ENCODE measurements around the gene FGD5.

DNA sequence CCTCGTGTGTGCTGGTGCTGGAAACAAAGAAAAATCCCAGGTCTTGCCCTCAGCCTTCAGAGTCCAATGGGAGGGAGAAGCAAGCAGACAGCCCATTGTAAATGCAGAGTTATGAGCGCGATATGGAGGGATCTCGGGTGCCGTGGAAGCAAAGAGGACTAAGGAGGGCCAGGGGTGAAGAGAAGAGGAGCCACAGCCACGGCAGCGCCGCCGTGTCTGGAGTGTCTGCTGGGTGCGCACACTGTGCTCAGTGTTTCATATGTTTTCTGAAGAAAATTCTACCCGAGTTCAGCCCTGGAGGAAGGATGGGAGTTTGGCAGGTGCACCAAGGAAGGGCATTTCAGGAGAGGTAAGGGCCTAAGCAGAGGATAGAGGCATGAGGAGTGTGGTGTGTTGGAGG lies 92.9 kb downstream of the FGD5 start:
- TF ChIP-seq CTCF (IDR thresholded peaks at IDR 0.05) (no peak), POLR2AphosphoS5 (IDR thresholded peaks at IDR 0.05; ENCODE audit: insufficient read depth in 1 of 2, low read depth in 1 of 2) (no peak)

Measured in vagina (tissue), 2 donors.